ENCODE data around the gene BTD.
"Not testable (repeated sequence)": the region's sequence is repeated elsewhere in the genome, so short reads cannot be mapped to it uniquely, and the experiment has no call there.

Gene BTD

DNA sequence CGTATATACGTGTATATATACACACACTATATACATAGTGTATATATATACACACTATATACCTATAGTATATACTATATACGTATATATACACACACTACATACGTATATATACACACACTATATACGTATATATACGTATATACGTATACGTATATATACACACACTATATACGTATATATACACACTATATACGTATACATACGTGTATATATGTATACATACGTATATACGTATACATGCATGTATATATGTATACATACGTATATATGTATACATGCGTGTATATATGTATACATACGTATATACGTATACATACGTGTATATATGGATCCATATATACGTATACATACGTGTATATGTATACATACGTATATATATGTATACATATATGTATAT is 9.6 kb upstream of the BTD start:
- TF ChIP-seq MYC (IDR thresholded peaks at IDR 0.05; ENCODE audit: low read depth, low read length) (no peak), POLR2A (IDR thresholded peaks at IDR 0.05; ENCODE audit: extremely low read depth, insufficient read length) (no peak)
- TF ChIP-seq, protein P1, sequence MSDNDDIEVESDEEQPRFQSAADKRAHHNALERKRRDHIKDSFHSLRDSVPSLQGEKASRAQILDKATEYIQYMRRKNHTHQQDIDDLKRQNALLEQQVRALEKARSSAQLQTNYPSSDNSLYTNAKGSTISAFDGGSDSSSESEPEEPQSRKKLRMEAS (IDR thresholded peaks at IDR 0.05; ENCODE audit: low read depth, low read length), result no peak
- TF ChIP-seq, protein P2, sequence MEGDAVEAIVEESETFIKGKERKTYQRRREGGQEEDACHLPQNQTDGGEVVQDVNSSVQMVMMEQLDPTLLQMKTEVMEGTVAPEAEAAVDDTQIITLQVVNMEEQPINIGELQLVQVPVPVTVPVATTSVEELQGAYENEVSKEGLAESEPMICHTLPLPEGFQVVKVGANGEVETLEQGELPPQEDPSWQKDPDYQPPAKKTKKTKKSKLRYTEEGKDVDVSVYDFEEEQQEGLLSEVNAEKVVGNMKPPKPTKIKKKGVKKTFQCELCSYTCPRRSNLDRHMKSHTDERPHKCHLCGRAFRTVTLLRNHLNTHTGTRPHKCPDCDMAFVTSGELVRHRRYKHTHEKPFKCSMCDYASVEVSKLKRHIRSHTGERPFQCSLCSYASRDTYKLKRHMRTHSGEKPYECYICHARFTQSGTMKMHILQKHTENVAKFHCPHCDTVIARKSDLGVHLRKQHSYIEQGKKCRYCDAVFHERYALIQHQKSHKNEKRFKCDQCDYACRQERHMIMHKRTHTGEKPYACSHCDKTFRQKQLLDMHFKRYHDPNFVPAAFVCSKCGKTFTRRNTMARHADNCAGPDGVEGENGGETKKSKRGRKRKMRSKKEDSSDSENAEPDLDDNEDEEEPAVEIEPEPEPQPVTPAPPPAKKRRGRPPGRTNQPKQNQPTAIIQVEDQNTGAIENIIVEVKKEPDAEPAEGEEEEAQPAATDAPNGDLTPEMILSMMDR (IDR thresholded peaks at IDR 0.05; ENCODE audit: low read depth, low read length), result no peak
- H3K4me3 ChIP-seq (ENCODE audit: low read depth, low read length), result no peak overlapping the region

DNA sequence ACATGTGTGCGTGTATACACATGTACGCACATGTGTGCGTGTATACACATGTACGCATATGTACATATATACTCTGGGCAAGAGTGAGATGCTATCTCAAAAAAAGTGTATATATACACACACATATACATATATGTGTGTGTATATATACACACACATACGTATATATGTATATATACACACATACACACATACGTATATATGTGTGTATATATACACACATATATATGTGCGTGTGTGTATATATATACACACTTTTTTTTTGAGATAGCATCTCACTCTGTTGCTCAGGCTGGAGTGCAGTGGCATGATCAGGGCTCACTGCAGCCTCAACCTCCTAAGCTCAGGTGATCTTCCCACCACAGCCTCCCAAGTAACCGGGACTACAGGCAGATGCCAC is 8.6 kb upstream of the BTD start:
- TF ChIP-seq, protein P1 (IDR thresholded peaks at IDR 0.05; ENCODE audit: low read depth, low read length), result no peak
- TF ChIP-seq MYC (IDR thresholded peaks at IDR 0.05; ENCODE audit: low read depth, low read length) (no peak), POLR2A (IDR thresholded peaks at IDR 0.05; ENCODE audit: extremely low read depth, insufficient read length) (no peak)
- TF ChIP-seq, protein P2 (IDR thresholded peaks at IDR 0.05; ENCODE audit: low read depth, low read length), result no peak

More for the DNA sequence above, 9.6 kb upstream of the BTD start:
- DNase-seq (ENCODE audit: low read depth), result no peak

DNA sequence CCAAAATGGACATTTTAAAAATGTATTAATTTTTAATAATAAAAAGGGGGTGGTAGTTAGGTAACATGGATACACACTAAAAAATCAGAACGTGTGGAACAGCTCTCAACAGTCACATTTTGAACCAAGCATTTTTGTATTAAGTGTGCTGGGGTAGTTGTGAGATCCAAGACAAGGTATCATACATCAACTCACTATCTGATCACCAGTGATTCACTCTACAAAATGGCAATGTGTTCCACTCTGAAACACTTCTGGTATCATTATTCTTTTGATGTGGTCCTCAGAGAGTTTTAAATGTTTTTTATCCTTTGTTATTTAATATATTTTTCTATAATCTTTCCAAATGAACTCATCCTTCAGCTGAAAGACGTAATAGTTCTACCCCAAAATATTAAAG is 5.6 kb upstream of the BTD start:
- TF ChIP-seq, protein P1 (IDR thresholded peaks at IDR 0.05; ENCODE audit: low read depth, low read length), result no peak
- TF ChIP-seq, protein P2 (IDR thresholded peaks at IDR 0.05; ENCODE audit: low read depth, low read length), result no peak
- TF ChIP-seq POLR2A (IDR thresholded peaks at IDR 0.05; ENCODE audit: extremely low read depth, insufficient read length), result no peak
- TF ChIP-seq MYC (IDR thresholded peaks at IDR 0.05; ENCODE audit: low read depth, low read length), result no peak
- no peak for DNase-seq (ENCODE audit: low read depth)
- H3K4me3 ChIP-seq (ENCODE audit: low read depth, low read length), result no peak overlapping the region

More for the DNA sequence above, 8.6 kb upstream of the BTD start:
- DNase-seq (ENCODE audit: low read depth), result no peak
- H3K4me3 ChIP-seq (ENCODE audit: low read depth, low read length), result no peak overlapping the region

DNA sequence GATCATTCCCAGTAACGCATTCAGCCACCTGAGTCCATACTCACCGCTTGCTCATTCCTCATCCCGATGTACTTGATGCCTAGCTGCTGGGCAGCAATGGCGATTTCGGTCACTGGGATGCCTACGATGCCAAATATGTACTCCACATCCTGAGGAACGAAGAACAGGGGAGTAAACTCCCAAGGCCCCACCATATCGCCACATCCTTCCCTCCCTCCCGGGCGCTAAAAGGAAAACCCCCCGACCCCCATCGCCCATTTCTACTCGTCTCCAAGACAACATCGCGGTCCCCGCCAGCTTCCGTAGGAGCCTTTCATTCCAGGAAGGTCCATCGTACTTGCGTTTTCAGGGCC is 523 bp upstream of the BTD start:
- no peak for DNase-seq (ENCODE audit: low read depth)
- no peak for TF ChIP-seq POLR2A (IDR thresholded peaks at IDR 0.05; ENCODE audit: extremely low read depth, insufficient read length)
- TF ChIP-seq, protein P1 (IDR thresholded peaks at IDR 0.05; ENCODE audit: low read depth, low read length), result no peak
- TF ChIP-seq, protein P2 (IDR thresholded peaks at IDR 0.05; ENCODE audit: low read depth, low read length), result no peak
- TF ChIP-seq MYC (IDR thresholded peaks at IDR 0.05; ENCODE audit: low read depth, low read length), result no peak; the same call in 1 of the 2 replicates
- peak overlapping the region; percentile 86 for H3K4me3 ChIP-seq (ENCODE audit: low read depth, low read length)

DNA sequence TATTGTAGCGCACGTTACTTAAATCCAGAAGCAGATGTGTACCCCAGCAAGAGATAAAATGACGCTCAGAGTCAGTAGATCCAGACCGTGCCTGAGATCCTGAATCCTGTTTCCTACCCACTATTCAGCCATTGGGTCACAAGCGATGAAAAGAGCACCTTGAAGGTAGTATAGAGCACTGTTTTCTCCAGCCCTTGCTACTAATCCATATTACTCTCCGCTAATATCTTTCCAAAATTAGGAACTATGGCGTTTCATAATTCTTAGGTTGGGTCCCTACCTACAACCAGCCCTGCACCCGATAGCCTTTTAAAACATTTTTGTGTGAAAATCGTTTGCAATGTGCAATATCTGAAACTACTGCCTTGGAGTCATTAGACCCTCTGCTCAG is 596 bp downstream of the BTD start:
- no peak for DNase-seq (ENCODE audit: low read depth)
- H3K4me3 ChIP-seq (ENCODE audit: low read depth, low read length), result peak overlapping the region; percentile 86
- TF ChIP-seq POLR2A (IDR thresholded peaks at IDR 0.05; ENCODE audit: extremely low read depth, insufficient read length), result no peak
- TF ChIP-seq, protein P1 (IDR thresholded peaks at IDR 0.05; ENCODE audit: low read depth, low read length), result no peak
- TF ChIP-seq, protein P2 (IDR thresholded peaks at IDR 0.05; ENCODE audit: low read depth, low read length), result no peak

DNA sequence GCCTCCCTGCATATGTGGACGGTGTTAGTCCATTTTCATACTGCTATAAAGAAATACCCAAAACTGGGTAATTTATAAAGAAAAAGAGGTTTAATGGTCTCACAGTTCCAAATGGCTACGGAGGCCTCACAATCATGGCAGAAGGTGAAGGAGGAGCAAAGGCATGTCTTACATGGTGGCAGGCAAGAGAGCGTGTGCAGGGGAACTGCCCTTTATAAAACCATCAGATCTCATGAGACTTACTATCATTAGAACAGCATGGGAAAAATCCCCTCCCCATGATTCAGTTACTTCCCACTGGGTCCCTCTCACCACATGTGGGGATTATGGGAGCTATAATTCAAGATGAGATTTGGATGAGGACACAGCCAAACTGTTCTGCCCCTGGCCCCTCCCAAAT is 1.3 kb downstream of the BTD start:
- not testable (repeated sequence) for DNase-seq (ENCODE audit: low read depth)
- peak overlapping the region; percentile 86 for H3K4me3 ChIP-seq (ENCODE audit: low read depth, low read length)

DNA sequence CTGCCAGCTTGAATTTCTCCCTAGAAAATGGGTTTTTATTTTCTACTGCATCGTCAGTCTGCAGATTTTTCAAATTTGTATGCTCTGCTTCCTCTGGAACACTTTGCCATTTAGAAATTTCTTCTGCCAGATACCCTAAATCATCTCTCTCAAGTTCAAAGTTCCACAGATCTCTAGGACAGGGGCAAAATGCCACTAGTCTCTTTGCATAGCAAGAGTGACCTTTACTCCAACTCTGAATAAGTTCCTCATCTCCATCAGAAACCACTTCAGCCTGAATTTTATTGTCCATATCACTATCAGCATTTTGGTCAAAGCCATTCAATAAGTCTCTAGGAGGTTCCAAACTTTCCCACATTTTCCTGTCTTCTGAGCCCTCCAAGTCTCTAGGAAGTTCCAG is 3.0 kb downstream of the BTD start:
- not testable (repeated sequence) for DNase-seq (ENCODE audit: low read depth); H3K4me3 ChIP-seq (ENCODE audit: low read depth, low read length)

Measured in NB4 (cell line).